GM23248 (cell line): ENCODE data around the gene POU3F2.

Source experiments
- EZH2 ChIP-seq: fragments of 200-600 bp; sonication (generic); IDR thresholded peaks from 2 replicates; pipeline ENCODE4 v1.6.1; 2018; ENCODE audit warnings: antibody characterized with exemption, mild to moderate bottlenecking; ENCODE audit not compliant: insufficient read depth, poor library complexity, severe bottlenecking
- EZH2phosphoT487 ChIP-seq: fragments of 200-600 bp; sonication (generic); IDR thresholded peaks from 2 replicates; pipeline ENCODE4 v1.6.1; 2018; ENCODE audit warnings: antibody characterized with exemption, moderate library complexity, mild to moderate bottlenecking, low read depth; ENCODE audit not compliant: insufficient read depth

- peak; percentile 31 for TF ChIP-seq EZH2
- TF ChIP-seq EZH2phosphoT487, result 0 out of 2 replicates have a peak, but pooled peaks have one; percentile 37
Measured at GRCh38 chr6:98836025-98836961, 1.9 kb downstream of the POU3F2 start.
